GM13977 (cell line): Measurements from ENCODE around the gene CAPN1.
A peak's percentile ranks its signal among the peaks of the same experiment; 100 is the strongest.

Source experiments
- DNase-seq: peaks from one replicate; pipeline ENCODE4 v3.0.0; 2012; ENCODE audit warnings: low spot score
- CTCF ChIP-seq: IDR thresholded peaks from 2 replicates; pipeline ENCODE4 v1.5.1; 2012; ENCODE audit warnings: mild to moderate bottlenecking, control low read depth; ENCODE audit not compliant: insufficient read depth; ENCODE audit errors: extremely low read depth, missing control alignments
- in situ Hi-C: fragments of 300-500 bp; cut with MboI; formaldehyde crosslinking; loops from one replicate; pipeline ENCODE4 v1.12.0; 2022; ENCODE audit warnings: low sequenced_read_pairs, low pct_unique_long_range_greater_than_20kb, mixed read lengths, inconsistent platforms; ENCODE audit not compliant: unreplicated experiment

CAPN1 gene

GRCh38 chr11:65185171-65185570 is 3.4 kb downstream of the CAPN1 start:
- DNase-seq = no peak
- TF ChIP-seq CTCF = no peak
- in situ Hi-C loops = no loop called here

GRCh38 chr11:65185869-65186341 is 4.2 kb downstream of the CAPN1 start:
- DNase-seq = no peak
- peak; percentile 25 for TF ChIP-seq CTCF
- in situ Hi-C loops = no loop called here

- in situ Hi-C loops = no loop called here
- no peak for TF ChIP-seq CTCF
- no peak for DNase-seq
Measured at GRCh38 chr11:65186701-65187100, 5.0 kb downstream of the CAPN1 start.

- no peak for TF ChIP-seq CTCF
- in situ Hi-C loops = no loop called here
- no peak for DNase-seq
Measured at GRCh38 chr11:65187146-65187675, 5.5 kb downstream of the CAPN1 start.

- no peak for TF ChIP-seq CTCF
- in situ Hi-C loops = no loop called here
- DNase-seq = no peak
Measured at GRCh38 chr11:65187971-65188461, 6.3 kb downstream of the CAPN1 start.

- no peak for TF ChIP-seq CTCF
- in situ Hi-C loops = no loop called here
Measured at GRCh38 chr11:65188486-65188885, 6.8 kb downstream of the CAPN1 start.

More at GRCh38 chr11:65188486-65188885, 6.8 kb downstream of the CAPN1 start:
- DNase-seq = no peak
